ENCODE measurements around the gene SPATS2. TPM values are rescaled to one million over a fixed set of nuclear protein-coding genes. Genes with fewer than 3 reads are reported as not detected.
A peak's percentile ranks its signal among the peaks of the same experiment; 100 is the strongest.

SPATS2 gene
- total RNA-seq, 1 experiment from 2014 or later: 56.3 TPM

DNA sequence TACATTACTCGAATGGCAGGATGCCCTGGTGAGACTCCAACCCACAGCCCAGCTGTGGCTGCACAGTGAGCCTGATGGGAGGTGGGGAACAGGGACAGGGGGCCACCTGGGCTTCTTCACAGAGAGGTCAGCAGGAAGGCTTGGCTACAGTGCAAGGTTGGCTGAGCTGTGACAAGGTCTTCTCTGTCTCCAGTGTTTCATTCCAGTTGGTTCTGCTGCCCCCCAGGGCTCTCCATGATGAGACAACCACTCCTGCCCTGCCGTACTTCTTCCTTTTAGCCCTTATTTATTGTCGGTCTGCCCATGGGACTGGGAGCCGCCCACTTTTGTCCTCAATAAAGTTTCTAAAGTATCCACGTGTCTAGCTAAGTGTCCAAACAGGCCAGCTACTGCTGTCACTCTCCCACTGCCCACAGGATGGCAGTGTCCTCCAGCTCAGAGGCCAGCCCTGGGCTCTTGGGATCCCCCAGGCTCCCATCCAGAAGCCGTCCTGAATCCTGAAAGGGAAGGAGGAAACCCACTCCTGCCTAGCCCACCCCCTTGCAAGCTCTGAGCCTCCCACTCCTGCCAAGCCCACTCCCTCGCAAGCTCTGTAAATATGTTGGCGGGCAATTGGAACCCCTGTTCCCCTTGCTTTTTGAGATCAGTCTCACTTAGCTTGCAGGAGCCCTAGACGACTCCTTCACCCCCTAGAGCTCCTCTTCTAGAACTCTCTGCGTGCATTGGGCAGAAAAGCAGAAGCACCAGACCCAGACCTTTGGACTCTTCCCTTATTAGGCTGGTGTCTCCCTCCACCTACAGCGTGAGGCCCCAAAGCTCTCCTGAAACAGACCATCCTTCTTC lies 35.7 kb upstream of the SPATS2 start:
- H3K4me1 ChIP-seq (ENCODE audit: control insufficient read depth, insufficient read depth, low read length): peaks cover 6% of the 10 kb centered on the region; the same call in 1 of the 2 replicates
- CTCF ChIA-PET: interaction anchor here (0.5 to 2.3 kb wide), 13 partner anchors 9 to 446 kb away, joined by 3 to 45 read pairs (median 7); partner anchors contain the start of genes PRPF40B and TROAP
- H3K27ac ChIP-seq (ENCODE audit: low read length): no peak overlapping the region
- no TSS peak for BruUV-seq (replicated peaks)
- intact Hi-C loops (cut with micrococcal nuclease; ENCODE audit: unreplicated experiment): no loop called here
- H3K4me3 ChIP-seq (ENCODE audit: low read depth in 2 of 2, low read length in 2 of 2): no peak overlapping the region
- peaks cover 2% of the 10 kb centered on the region; the same call in 1 of the 2 replicates for H3K36me3 ChIP-seq (ENCODE audit: control insufficient read depth, insufficient read depth, low read length)
- no peak for TF ChIP-seq TCF7L2 (IDR thresholded peaks at IDR 0.05; ENCODE audit: low read depth, low read length)
- TF ChIP-seq, protein P1, sequence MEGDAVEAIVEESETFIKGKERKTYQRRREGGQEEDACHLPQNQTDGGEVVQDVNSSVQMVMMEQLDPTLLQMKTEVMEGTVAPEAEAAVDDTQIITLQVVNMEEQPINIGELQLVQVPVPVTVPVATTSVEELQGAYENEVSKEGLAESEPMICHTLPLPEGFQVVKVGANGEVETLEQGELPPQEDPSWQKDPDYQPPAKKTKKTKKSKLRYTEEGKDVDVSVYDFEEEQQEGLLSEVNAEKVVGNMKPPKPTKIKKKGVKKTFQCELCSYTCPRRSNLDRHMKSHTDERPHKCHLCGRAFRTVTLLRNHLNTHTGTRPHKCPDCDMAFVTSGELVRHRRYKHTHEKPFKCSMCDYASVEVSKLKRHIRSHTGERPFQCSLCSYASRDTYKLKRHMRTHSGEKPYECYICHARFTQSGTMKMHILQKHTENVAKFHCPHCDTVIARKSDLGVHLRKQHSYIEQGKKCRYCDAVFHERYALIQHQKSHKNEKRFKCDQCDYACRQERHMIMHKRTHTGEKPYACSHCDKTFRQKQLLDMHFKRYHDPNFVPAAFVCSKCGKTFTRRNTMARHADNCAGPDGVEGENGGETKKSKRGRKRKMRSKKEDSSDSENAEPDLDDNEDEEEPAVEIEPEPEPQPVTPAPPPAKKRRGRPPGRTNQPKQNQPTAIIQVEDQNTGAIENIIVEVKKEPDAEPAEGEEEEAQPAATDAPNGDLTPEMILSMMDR (IDR thresholded peaks at IDR 0.05): peak; percentile 90
- TF ChIP-seq POLR2AphosphoS5 (IDR thresholded peaks at IDR 0.05; ENCODE audit: low read depth, low read length): no peak
- TF ChIP-seq, protein P2, sequence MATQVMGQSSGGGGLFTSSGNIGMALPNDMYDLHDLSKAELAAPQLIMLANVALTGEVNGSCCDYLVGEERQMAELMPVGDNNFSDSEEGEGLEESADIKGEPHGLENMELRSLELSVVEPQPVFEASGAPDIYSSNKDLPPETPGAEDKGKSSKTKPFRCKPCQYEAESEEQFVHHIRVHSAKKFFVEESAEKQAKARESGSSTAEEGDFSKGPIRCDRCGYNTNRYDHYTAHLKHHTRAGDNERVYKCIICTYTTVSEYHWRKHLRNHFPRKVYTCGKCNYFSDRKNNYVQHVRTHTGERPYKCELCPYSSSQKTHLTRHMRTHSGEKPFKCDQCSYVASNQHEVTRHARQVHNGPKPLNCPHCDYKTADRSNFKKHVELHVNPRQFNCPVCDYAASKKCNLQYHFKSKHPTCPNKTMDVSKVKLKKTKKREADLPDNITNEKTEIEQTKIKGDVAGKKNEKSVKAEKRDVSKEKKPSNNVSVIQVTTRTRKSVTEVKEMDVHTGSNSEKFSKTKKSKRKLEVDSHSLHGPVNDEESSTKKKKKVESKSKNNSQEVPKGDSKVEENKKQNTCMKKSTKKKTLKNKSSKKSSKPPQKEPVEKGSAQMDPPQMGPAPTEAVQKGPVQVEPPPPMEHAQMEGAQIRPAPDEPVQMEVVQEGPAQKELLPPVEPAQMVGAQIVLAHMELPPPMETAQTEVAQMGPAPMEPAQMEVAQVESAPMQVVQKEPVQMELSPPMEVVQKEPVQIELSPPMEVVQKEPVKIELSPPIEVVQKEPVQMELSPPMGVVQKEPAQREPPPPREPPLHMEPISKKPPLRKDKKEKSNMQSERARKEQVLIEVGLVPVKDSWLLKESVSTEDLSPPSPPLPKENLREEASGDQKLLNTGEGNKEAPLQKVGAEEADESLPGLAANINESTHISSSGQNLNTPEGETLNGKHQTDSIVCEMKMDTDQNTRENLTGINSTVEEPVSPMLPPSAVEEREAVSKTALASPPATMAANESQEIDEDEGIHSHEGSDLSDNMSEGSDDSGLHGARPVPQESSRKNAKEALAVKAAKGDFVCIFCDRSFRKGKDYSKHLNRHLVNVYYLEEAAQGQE (IDR thresholded peaks at IDR 0.05; ENCODE audit: insufficient read depth in 1 of 2, low read depth in 2 of 2, low read length in 1 of 2): no peak
- TF ChIP-seq SIN3A (IDR thresholded peaks at IDR 0.05; ENCODE audit: borderline replicate concordance, insufficient read depth, low read depth, low read length): no peak
- DNase-seq (ENCODE audit: low read depth, low spot score): no peak
- H3K27me3 ChIP-seq (ENCODE audit: control insufficient read depth, insufficient read depth, low read length): no peaks in the 10 kb centered on the region
- H3K9me3 ChIP-seq (ENCODE audit: control insufficient read depth, insufficient read depth, low read depth, low read length): no peaks in the 10 kb centered on the region
- POLR2A ChIA-PET: interaction anchor here (0.5 kb wide), 2 partner anchors 15 to 27 kb away, joined by 6 read pairs; partner anchors contain the start of gene DNAJC22
- in situ Hi-C loops (cut with HindIII; ENCODE audit: low pct_unique_long_range_greater_than_20kb, low sequenced_read_pairs): no loop called here
- ATAC-seq: peak; percentile 83

DNA sequence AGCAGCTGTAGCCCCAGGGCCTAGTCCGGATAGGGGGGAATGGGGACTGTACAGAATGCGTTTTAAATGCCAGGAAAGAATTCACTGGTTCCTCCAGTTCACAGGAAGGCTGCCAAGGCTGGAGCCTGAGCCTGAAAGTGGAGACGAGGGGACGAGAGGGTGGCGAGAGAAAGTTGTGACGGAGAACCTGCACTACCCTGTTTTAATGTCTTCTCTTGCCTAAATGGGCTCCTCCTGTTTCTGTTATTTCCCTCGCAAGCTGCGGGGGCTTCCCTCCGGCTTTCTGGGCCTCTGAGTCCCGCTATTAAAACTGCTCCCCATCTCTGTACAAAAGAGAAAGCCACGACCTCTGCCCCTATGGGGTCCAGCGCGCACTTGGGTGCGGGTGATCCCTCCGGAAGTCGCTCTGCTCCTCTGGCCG lies 34.8 kb upstream of the SPATS2 start:
- Histone ChIP-seq H3K36me3 (ENCODE audit: control insufficient read depth, insufficient read depth, low read length) (no peaks in the 10 kb centered on the region), H3K4me1 (ENCODE audit: control insufficient read depth, insufficient read depth, low read length) (peaks cover 7% of the 10 kb centered on the region; the same call in 1 of the 2 replicates), H3K9me3 (ENCODE audit: control insufficient read depth, insufficient read depth, low read depth, low read length) (no peaks in the 10 kb centered on the region), H3K27me3 (ENCODE audit: control insufficient read depth, insufficient read depth, low read length) (no peaks in the 10 kb centered on the region), H3K4me3 (ENCODE audit: low read depth in 2 of 2, low read length in 2 of 2) (no peak overlapping the region), H3K27ac (ENCODE audit: low read length) (no peak overlapping the region)
- POLR2A ChIA-PET: no interaction called here
- intact Hi-C loops (cut with micrococcal nuclease; ENCODE audit: unreplicated experiment): no loop called here
- CTCF ChIA-PET: interaction anchor here (0.5 to 2.3 kb wide), 7 partner anchors 9 to 446 kb away, joined by 3 to 45 read pairs (median 9); partner anchors contain the start of gene PRPH
- BruUV-seq (replicated peaks): no TSS peak
- in situ Hi-C loops (cut with HindIII; ENCODE audit: low pct_unique_long_range_greater_than_20kb, low sequenced_read_pairs): no loop called here
- ATAC-seq: no peak
- TF ChIP-seq, protein P1 (IDR thresholded peaks at IDR 0.05): no peak
- TF ChIP-seq, protein P2 (IDR thresholded peaks at IDR 0.05; ENCODE audit: insufficient read depth in 1 of 2, low read depth in 2 of 2, low read length in 1 of 2): no peak
- no peak for TF ChIP-seq SIN3A (IDR thresholded peaks at IDR 0.05; ENCODE audit: borderline replicate concordance, insufficient read depth, low read depth, low read length)
- TF ChIP-seq TCF7L2 (IDR thresholded peaks at IDR 0.05; ENCODE audit: low read depth, low read length): no peak
- no peak for TF ChIP-seq POLR2AphosphoS5 (IDR thresholded peaks at IDR 0.05; ENCODE audit: low read depth, low read length)
- no peak for DNase-seq (ENCODE audit: low read depth, low spot score)

Data from Panc1 (cell line).